ENCODE results near the gene ZNF511.
A peak's percentile ranks its signal among the peaks of the same experiment; 100 is the strongest.

Gene ZNF511

DNA sequence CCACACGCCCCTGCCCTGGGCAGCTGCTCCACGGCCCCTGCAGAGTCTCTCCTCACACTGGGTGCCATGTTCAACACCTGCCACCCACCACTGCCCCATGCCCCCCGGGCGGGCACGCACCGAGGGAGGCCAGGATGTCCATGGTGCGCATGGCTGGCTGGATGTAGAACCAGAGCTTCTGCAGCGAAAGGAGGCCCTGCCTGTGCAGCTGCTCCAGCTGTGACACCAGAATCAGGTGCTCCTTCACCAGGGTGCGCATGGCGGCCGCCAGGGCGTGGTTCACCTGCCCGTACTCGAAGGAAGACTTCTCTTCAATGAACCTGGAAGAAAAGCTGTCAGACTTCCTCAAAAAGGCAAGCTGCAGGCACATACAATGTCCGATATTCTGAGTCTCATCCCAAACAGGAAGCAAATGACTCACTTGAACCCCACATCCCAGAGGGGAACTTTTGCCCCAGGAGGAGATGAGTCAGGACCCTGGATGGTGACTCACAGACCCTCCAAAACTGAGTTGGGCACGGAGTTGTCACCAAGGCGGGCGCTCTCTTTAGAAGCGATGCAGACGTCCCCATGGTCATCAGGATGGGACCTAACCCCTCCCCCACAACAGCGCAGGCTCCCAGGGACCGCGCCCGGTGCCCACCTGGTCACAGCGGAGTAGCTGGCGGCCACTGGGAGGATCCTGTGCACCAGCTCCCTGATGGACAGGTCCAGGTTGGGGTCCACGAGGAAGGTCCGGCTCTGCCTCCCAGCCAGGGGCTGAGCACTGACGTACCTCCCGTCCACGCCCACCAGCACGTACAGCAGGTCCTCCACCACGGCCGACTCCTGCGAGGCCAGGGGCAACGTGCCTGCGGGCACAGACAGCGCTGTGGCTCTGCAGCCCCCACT is 15.6 kb upstream of the ZNF511 start:
- DNase-seq (ENCODE audit: low spot score), result no peak

DNA sequence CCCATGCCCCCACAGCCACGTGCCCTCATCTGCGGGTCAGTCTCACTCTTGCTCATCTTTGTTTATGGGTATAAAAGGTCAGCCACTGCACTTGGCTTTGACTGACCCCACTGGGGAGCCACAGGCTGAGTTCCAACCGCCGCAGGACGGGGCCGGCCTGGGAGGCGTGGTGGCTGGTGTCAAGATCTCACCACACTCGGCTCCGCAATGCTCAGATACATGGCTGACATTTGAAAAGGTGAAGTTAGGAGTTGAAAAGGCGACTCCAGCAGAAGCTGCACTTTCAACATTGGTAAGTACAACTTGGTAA is 14.9 kb upstream of the ZNF511 start:
- DNase-seq (ENCODE audit: low spot score), result no peak

DNA sequence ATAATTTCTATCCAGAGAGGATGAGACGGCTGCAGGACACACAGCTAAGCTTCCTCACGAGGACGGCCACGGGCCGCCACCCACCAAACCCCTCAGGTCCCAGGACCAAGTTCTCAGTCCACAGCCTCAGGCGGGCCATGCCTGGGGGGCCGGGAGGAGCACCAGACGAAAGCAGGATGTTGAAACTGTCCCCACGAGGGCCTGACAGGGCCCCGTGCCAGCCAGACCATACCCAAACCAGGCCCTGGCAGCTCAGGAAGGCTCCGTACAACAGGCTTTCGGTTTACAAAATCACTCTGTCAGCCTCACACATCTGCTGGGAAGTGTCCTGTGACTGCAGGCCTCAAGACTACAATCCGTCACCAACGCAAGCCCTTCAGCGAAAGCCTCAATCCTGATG is 14.5 kb upstream of the ZNF511 start:
- DNase-seq (ENCODE audit: low spot score), result no peak

DNA sequence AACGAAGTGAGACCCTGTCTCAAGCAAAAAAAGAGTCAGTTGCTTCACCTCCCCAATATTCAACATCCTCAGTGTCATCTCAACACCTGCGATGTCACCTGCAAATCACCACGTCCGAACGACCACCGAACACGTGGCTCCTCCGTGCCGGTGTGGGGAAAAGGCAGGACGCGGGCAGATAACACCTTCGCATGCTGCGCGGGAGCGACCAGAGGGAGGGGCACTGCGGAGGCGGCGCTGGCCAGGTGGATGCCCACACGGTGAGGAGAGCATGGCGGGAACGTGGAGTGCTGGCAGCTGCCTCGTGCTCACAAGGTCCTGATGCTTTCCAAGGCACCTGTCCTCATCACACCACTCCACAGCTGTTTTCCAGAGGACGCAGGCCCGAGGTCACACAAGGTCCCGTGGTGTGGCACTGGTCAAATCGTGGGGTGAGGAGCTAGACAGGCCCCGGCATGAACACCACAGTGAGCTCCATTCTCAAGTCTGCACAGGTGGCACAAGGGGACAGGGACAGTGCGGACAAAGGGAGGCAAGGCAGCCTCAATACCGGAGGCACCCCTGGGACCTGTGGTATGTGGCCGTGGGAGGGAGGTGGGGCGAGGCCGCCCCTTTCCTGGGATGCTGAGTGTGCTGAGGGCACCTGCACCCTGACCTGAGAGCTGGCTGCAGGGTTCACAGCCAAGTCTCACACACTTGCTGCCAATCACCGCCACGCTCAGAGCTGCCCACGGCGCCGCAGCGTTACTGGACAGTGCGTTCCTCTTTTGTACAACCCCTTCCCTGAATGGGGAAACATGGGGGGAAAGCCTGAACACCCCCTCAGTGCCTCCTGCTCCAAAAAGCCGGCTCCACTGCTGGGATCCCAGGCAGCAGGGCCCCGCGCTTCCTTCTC is 13.0 kb upstream of the ZNF511 start:
- DNase-seq (ENCODE audit: low spot score), result no peak

DNA sequence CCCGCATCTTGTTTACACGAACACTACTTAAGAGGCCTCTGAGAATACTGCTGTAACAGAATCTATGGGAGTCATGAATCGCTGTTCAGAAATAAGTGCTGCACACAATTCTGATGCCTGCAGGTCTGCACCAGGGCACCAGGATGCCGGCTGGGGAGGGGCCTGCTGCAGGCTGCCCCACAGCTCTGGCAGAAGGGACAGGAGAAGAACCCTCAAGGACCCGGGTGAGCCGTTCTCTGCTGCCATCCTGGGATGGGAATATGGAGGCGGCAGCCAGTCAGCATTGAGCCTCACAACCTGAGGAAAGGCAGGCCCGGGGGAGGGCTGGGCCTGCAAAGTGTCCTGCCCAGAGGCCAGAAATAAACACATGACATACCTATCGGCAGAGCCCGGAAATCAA is 11.2 kb upstream of the ZNF511 start:
- DNase-seq (ENCODE audit: low spot score), result no peak

DNA sequence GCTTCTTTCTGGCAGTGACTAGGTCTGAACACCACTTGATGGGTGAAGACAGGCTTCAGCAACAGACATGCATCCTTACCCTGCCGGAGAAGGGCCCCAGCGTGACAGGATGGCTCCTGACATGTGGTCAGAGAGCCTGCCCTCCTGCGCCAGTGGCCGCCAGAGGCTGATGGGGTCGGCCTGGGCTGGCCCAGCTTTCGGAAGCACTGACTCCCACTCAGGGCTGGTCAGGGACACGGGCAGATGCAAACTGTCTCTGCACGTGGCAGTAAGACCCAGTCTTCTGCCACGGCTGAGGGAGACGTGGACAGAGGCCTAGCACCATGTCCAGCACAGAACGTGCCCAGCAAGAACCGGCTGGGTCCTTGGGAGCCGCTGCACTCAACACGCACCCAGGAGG is 10.2 kb upstream of the ZNF511 start:
- no peak for DNase-seq (ENCODE audit: low spot score)

DNA sequence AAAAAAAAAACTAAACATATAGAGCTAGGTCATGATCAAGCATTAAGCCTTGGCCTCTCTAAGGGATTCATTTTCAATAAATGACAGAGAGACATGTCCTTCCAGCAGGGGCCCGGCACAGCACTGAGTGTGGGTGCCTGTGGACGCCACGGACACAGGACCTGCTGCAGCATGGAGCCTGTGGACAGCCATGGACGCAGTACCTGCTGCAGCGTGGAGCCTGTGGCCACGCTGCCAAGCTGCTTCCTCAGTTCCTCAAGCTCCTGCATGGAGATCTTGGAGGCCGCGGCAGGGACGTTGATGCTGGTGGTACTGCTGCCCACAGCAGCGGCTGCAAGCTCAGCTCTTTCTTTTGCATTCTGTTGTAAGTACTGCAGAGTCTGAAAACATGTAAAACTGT is 9.5 kb upstream of the ZNF511 start:
- DNase-seq (ENCODE audit: low spot score), result no peak

DNA sequence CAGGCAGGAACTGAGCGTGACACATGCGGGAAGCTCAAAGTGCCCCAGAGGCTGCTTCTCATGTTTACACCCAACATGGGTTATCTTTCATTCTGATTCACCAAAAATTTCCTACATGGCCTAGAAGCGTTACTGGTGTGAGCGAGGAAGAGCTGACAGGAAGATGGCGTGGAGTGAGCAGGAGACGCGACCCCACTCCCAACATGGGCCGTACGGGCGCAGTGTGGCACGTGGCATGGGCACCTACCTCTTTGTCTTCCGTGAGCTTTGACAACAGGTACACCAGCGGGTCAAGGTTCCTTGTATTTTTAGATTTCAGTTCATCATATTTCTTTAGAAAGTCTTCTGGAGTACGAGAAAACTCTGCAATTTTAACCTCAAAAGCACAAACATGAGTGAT is 9.0 kb upstream of the ZNF511 start:
- DNase-seq (ENCODE audit: low spot score), result no peak

DNA sequence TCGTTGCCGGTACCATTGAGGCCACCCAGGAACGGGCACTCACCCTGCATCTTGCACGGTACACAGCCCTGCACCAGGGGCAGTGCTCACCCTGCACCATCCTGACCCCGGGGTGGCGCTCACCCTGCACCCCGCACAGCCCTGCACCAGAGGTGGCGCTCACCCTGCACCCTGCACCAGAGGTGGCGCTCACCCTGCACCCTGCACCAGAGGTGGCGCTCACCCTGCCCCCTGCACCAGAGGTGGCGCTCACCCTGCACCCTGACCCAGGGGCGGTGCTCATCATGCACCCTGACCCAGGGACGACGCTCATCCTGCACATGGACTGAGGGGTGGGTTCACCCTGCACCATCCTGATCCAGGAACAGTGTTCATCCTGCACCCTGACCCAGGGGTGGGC is 6.5 kb upstream of the ZNF511 start:
- DNase-seq (ENCODE audit: low spot score), result no peak

DNA sequence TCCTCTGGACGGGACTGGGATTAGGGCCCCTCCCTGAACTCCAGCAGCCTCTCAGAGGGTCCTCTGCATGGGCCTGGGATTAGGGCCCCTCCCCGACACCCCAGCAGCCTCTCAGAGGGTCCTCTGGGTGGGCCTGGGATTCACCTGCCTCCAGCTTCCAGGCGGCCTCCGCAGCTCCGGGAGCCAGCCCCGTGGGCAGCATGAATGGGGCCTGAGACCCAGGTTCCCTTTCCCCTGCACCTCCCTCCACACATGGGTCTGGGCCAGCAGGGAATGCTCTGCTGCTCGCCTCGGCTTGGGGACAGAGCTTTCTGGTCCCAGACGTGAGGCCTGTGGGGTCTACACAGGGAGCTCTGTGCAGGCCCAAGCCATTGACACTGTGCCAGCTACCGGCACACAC is 5.5 kb upstream of the ZNF511 start:
- no peak for DNase-seq (ENCODE audit: low spot score)

DNA sequence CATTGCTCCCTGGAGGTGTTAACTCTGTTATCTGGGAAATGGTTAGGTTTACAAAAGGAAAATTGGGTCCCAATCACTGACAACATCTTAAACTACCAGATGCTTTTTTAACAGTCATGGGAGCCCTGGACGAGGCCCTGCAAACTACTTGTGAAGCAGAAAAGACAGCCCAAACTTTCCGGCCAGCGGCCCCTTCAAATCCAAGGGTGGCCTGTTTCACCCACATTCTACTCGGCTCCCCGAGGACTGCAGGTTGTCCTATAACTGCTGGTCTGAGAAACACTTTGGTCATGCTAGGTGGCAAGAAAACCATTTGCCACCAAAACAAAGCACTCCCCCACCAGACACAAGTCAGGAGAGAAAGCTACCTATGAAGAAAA is 2.6 kb upstream of the ZNF511 start:
- no peak for DNase-seq (ENCODE audit: low spot score)

DNA sequence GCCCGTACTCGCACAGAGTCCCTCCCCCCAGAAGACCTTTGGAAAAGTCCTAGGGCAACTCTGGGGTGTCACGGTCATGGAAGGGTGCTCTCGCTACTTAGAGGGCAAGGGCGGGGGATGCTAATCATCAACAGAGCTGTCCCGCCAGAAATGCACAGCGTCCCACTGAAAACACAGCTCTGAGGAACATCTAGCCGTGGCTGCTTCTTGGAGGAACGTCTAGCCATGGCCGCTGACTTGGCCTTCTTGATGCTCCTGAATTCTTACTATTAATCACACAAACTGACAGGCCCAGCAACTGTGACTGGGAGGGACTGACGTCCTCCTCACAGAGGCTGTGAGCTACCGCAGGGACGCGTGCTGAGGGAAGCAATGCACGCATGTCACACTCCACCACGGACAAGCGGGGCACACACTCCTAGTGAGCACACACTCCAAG is 1.8 kb upstream of the ZNF511 start:
- no peak for DNase-seq (ENCODE audit: low spot score)

DNA sequence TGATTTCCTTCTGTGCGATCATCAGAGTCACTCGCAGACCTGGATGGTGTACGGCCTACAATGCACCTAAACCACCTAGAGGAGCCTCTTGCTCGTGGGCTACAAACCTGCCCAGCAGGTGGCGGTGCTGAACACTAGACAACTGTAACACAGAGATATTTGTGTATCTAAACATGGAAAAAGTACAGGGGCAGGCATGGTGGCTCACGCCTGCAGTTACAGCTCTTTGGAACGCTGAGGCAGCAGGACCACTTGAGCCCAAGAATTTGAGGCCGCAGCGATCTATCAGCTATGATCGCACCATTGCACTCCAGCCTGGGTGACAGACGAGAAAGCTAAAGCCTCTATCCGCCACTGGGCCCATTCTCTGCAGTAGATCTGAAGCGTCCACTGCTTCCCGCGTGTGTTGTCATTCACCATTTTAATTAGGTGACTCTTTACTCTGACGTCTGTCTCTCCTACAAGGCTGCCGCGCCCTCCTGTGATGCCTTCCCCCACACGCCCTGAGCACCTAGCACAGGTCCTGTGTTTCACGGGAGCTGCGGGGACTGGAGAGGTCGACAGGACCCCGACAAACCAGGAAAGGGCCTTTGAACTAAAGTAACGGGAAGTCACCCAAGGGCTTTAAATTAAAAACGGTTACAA is 816 bp upstream of the ZNF511 start:
- DNase-seq (ENCODE audit: low spot score), result peak; percentile 90

DNA sequence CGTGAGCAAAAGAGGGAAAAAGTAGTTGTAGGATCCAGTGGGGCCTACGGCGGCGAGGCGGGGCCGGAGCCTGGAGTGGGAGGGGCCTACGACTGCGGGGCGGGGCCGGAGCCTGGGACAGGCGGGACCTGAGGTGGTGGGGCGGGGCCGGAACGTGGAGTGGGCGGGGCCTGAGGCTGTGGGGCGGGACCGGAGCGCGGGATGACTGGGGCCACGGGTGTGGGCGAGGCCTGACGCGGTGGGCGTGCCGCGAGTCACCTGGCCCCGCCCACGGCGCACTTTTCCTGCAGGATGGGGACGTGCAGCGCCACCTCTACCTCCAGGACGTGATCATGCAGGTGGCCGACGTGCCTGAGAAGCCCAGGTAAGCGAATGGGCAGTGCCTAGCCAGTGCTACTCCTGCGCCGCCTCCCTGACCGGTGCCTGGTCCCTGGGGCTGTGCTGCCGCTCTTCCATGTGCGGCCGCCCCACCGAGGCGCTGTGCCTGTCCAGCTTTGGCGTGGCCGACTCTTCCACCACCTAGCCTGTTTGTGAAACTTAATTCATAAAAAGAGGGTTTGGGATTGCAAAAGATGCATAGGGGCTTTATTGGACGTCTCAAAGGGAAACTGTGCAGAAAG is 496 bp downstream of the ZNF511 start:
- DNase-seq (ENCODE audit: low spot score), result peak; percentile 81

DNA sequence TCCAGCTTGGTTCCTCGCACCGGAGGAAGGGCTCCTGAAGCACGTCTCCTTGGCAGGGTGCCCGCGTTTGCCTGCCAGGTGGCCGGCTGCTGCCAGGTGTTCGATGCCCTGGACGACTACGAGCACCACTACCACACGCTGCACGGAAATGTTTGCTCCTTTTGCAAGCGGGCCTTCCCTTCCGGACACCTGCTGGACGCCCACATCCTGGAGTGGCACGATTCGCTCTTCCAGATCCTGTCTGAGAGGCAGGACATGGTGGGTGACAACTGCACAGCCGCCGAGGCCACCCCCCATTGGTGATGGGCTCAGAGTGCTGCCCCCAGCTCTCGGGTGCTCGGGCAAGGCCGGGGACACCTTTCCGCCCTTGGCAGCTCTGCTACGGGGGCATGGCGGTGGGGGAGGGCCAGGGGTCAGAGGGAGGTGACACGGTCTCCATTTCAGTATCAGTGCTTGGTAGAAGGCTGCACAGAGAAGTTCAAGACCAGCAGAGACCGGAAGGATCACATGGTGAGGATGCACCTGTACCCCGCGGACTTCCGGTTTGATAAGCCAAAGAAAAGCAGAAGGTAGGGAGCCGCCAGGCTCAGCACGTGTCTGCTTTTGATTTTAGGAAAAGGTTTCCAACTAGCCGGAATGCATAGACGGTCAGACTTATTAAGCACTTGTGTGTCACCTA is 1.1 kb downstream of the ZNF511 start:
- no peak for DNase-seq (ENCODE audit: low spot score)

DNA sequence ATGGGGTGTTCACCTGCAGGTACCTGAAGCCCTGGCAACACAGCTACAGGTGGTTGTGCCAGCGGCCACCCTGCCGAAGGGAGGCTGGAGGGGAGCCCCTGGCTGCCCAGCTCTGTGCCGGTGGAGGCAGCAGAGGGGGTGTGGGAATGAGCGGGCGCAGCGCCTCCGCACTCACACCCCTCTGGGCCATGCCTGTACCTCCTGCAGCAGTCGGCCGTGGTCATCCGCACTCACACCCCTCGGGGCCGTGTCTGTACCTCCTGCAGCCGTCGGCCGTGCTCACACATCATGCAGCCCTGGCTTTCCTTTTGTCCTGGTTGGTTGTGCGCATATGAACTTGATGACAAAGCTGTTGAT is 1.7 kb downstream of the ZNF511 start:
- no peak for DNase-seq (ENCODE audit: low spot score)

DNA sequence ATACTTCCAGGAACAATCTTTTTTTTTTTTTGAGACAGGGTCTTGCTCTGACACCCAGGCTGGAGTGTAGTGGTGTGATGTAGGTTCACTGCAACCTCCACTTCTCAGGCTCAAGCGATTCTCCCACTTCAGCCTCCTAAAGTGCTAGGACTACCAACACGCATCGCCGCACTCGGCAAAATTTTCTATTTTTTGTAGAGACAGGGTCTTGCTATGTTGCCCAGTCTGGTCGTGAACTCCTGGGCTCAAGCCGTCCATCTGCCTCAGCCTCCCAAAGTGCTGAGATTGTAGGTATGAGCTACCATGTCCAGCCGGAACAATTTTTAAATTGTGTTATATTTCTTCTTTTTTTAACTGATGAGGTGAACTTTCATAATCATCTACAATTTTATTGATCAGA is 2.1 kb downstream of the ZNF511 start:
- DNase-seq (ENCODE audit: low spot score), result no peak

DNA sequence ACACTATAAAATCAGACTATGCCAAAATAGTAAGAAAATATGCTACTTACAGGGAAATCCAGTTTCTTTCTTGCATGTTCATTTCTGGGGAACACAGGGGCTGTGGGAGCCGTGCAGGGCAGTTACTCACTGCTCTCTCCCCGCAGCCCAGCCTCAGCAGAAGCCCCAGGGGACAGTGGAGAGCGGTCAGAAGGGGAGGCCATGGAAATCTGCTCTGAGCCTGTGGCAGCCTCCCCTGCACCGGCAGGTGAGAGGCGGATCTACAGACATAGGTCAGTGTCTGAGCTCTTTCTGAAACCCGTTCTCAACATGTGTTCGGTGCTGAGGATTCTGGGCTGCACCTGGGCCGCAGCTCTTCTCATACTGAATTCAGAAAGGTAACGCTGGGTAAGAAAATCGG is 2.9 kb downstream of the ZNF511 start:
- no peak for DNase-seq (ENCODE audit: low spot score)

DNA sequence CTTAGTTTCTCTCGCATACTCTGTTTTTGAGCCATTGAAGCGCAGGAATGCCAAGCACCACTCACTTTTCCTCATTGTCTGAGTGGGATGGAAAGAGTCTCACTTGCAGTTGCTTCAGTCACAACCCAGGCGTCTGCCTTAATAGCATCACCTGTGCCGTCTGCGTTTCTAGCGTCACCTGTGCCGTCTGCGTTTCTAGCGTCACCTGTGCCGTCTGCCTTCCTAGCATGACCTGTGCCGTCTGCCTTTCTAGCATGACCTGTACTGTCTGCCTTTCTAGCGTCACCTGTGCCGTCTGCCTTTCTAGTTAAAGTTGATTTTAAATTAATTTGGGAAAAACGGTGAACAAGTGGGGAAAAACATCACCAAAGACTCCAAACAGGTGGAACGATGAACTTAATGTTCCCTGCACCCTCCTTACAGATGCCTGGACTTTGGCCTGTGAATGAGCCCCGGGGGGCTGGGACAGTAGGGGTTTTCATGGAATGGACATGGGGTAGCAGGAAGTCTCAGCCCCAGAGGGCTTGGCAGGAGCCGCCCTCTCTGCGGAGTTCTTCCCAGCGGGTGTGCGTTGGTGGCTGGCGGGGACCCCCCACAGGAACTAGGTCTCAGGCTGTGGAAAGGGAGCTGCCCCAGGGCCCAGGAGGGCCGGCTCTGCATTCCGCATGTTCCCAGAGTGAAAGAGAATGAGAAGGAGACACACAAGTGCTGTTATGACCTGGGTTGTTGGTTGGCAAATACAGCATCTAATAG is 3.5 kb downstream of the ZNF511 start:
- DNase-seq (ENCODE audit: low spot score), result no peak

DNA sequence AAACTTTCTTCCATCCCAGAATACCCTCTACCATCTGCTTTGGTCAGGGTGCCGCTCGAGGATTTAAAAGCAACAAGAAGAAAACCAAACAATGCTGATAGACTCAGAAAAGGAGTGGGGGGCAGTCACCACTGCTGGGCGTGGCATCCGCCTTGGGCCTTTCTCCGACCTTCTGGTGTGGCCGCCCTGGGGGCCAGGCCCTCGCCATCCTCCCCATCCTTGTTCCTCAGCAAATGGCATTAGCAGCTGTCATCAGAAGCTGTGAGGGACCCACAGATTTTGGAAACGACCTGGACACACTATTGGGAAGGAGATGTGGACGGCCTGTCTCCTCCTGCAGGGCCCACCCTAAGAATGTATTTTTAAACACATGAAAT is 4.0 kb downstream of the ZNF511 start:
- DNase-seq (ENCODE audit: low spot score), result no peak

DNA sequence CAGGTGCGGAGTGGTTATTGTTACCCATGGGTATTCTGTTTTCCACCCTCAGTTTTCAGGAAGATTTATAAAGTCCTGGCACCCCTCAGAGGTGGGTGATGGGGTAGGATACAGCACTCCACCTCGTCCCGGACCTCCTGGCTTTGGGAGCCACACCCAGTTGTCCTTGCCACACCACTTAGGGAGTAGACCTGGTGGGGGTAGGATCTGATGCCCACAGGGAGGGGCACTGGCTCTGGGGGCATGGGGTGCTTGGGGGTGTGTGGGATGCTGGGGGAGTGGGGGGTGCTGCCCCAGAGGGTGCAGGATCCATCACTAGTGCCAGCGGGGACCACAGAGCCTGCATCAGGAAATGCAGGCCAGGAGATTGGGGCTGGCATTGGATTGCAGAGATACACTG is 4.5 kb downstream of the ZNF511 start:
- DNase-seq (ENCODE audit: low spot score), result no peak
